Left ventricle myocardium superior (tissue), 1 donor: ENCODE results near the gene ATOH8. TPM values are rescaled to one million over a fixed set of nuclear protein-coding genes. Genes with fewer than 3 reads are reported as not detected.

Source experiments
- ATAC-seq: fragments of 200-7000 bp; cut with Tn5 transposase; one replicate; pipeline ENCODE4 v1.9.1; 2020; ENCODE audit warnings: mild to moderate bottlenecking, moderate library complexity
- DNase-seq: peaks from one replicate; pipeline ENCODE4 v3.0.0-alpha.2; 2020
- intact Hi-C: fragments of 100-400 bp; cut with micrococcal nuclease; formaldehyde crosslinking; loops from one replicate; pipeline ENCODE4 v1.11.0; 2022
- total RNA-seq: library from RNA; stranded (reverse); fragmentation: NEBNext Ultra II Directional; extraction: Animal tissue kit (Norgen Biotek cat#: 25700); gene quantifications from one replicate; pipeline ENCODE4 v1.2.1, GENCODE V29; 2021
- donor health status: DM: no; HTN: yes; CAD: no; lungs with severe emphysema.

Gene ATOH8
- total RNA-seq, 1 donor from 2014 or later, result 29.6 TPM

- intact Hi-C loops, result no loop called here
- ATAC-seq (no peak), DNase-seq (peak; percentile 48)
These were observed 38.1 kb downstream of the ATOH8 start for GRCh38 chr2:85791704-85792565.

- intact Hi-C loops, result no loop called here
- peak; percentile 36 for DNase-seq
- peak; percentile 19 for ATAC-seq
These were observed 39.1 kb downstream of the ATOH8 start for GRCh38 chr2:85792783-85793441.

GRCh38 chr2:85793584-85793983, 39.8 kb downstream of the ATOH8 start:
- ATAC-seq (no peak), DNase-seq (no peak)
- intact Hi-C loops, result no loop called here

- ATAC-seq (no peak), DNase-seq (no peak)
- intact Hi-C loops, result no loop called here
These were observed 40.2 kb downstream of the ATOH8 start for GRCh38 chr2:85794038-85794441.

- intact Hi-C loops, result no loop called here
- DNase-seq (peak; percentile 51), ATAC-seq (peak; percentile 2)
These were observed 40.8 kb downstream of the ATOH8 start for GRCh38 chr2:85794491-85795121.

- intact Hi-C loops, result no loop called here
- ATAC-seq (no peak), DNase-seq (peak; percentile 28)
These were observed 41.7 kb downstream of the ATOH8 start for GRCh38 chr2:85795331-85796045.

GRCh38 chr2:85796046-85796340, 42.2 kb downstream of the ATOH8 start:
- DNase-seq, result peak; percentile 35
- no peak for ATAC-seq
- intact Hi-C loops, result no loop called here

- DNase-seq (peak; percentile 64), ATAC-seq (peak; percentile 54)
- intact Hi-C loops, result no loop called here
These were observed 42.8 kb downstream of the ATOH8 start for GRCh38 chr2:85796341-85797262.

GRCh38 chr2:85797263-85797660, 43.5 kb downstream of the ATOH8 start:
- intact Hi-C loops, result no loop called here
- ATAC-seq, result no peak
- DNase-seq, result no peak

- DNase-seq (no peak), ATAC-seq (peak; percentile 61)
- intact Hi-C loops, result no loop called here
These were observed 44.1 kb downstream of the ATOH8 start for GRCh38 chr2:85797921-85798320.

GRCh38 chr2:85799215-85799956, 45.6 kb downstream of the ATOH8 start:
- intact Hi-C loops, result no loop called here
- DNase-seq, result peak; percentile 71
- ATAC-seq, result peak; percentile 75

- no peak for DNase-seq
- no peak for ATAC-seq
- intact Hi-C loops, result no loop called here
These were observed 46.8 kb downstream of the ATOH8 start for GRCh38 chr2:85800586-85800985.

- DNase-seq, result no peak
- intact Hi-C loops, result no loop called here
- no peak for ATAC-seq
These were observed 48.1 kb downstream of the ATOH8 start for GRCh38 chr2:85801871-85802270.

GRCh38 chr2:85802354-85803103, 48.7 kb downstream of the ATOH8 start:
- intact Hi-C loops, result no loop called here
- ATAC-seq, result no peak
- no peak for DNase-seq

- ATAC-seq (no peak), DNase-seq (no peak)
- intact Hi-C loops, result no loop called here
These were observed 50.1 kb downstream of the ATOH8 start for GRCh38 chr2:85803704-85804425.

GRCh38 chr2:85804583-85804982, 50.8 kb downstream of the ATOH8 start:
- no peak for DNase-seq
- peak; percentile 36 for ATAC-seq
- intact Hi-C loops, result no loop called here
